PC-9 (cell line): ENCODE measurements around the gene IRAK1. TPM values are rescaled to one million over a fixed set of nuclear protein-coding genes. Genes with fewer than 3 reads are reported as not detected.
"Not testable (repeated sequence)": the region's sequence is repeated elsewhere in the genome, so short reads cannot be mapped to it uniquely, and the experiment has no call there.

Experiments
- BruUV-seq: library from RNA; stranded (reverse); fragments of 400-500 nt; replicated peaks from 2 replicates; lab custom pipeline; 2021; lab: Mats Ljungman, UMichigan
- CTCF ChIA-PET: fragments of 300-600 bp; sonication (Branson Sonifier 250); formaldehyde crosslinking; loops from one replicate; lab custom pipeline; 2022; ENCODE audit warnings: antibody characterized with exemption; lab: Charles Lee
- POLR2A ChIA-PET: fragments of 300-600 bp; sonication (Branson Sonifier 250); formaldehyde crosslinking; loops from one replicate; lab custom pipeline; 2022; ENCODE audit warnings: antibody characterized with exemption; ENCODE audit not compliant: unreplicated experiment; lab: Charles Lee
- DNase-seq, 2 experiments: peaks; one replicate each; pipeline versions ENCODE4 v3.0.0 to v3.0.0-alpha.2; 2015 to 2022; ENCODE audit warnings: mixed read lengths in 1 of 2
- H2AFZ ChIP-seq: fragments of 200-600 bp; sonication (generic); 2 replicates; pipeline ENCODE4 v1.8.1; 2017; ENCODE audit warnings: antibody characterized with exemption
- H3F3A ChIP-seq: fragments of 200-600 bp; sonication (generic); 2 replicates; pipeline ENCODE4 v1.8.1; 2017; ENCODE audit warnings: antibody characterized with exemption, mild to moderate bottlenecking, low read depth; ENCODE audit not compliant: insufficient read depth
- H3K27ac ChIP-seq: fragments of 200-600 bp; sonication (generic); 2 replicates; pipeline ENCODE4 v1.6.1; 2016; ENCODE audit warnings: mixed run types
- H3K27me3 ChIP-seq: fragments of 200-600 bp; sonication (generic); 2 replicates; pipeline ENCODE4 v1.6.1; 2016; ENCODE audit warnings: low read depth, mixed run types; ENCODE audit not compliant: insufficient read depth
- H3K36me3 ChIP-seq: fragments of 200-600 bp; sonication (generic); 2 replicates; pipeline ENCODE4 v1.6.1; 2016; ENCODE audit warnings: low read depth, mixed run types
- H3K4me1 ChIP-seq: fragments of 200-600 bp; sonication (generic); replicated peaks from 2 replicates; pipeline ENCODE4 v1.6.1; 2016; ENCODE audit warnings: mixed run types; ENCODE audit not compliant: insufficient read depth
- H3K4me2 ChIP-seq: fragments of 200-600 bp; sonication (generic); 2 replicates; pipeline ENCODE4 v1.6.1; 2017; ENCODE audit warnings: mixed run types
- H3K4me3 ChIP-seq: fragments of 200-600 bp; sonication (generic); 2 replicates; pipeline ENCODE4 v1.6.1; 2016; ENCODE audit warnings: mixed run types
- H3K79me2 ChIP-seq: fragments of 200-600 bp; sonication (generic); 2 replicates; pipeline ENCODE4 v1.6.1; 2017; ENCODE audit warnings: low read depth, mixed run types
- H3K9me2 ChIP-seq: fragments of 200-600 bp; sonication (generic); 2 replicates; pipeline ENCODE4 v1.8.1; 2017; ENCODE audit warnings: mild to moderate bottlenecking; ENCODE audit not compliant: insufficient read depth
- H3K9me3 ChIP-seq: fragments of 200-600 bp; sonication (generic); 2 replicates; pipeline ENCODE4 v1.8.1; 2016; ENCODE audit warnings: low read depth; ENCODE audit not compliant: insufficient read depth
- H4K20me1 ChIP-seq: fragments of 200-600 bp; sonication (generic); 2 replicates; pipeline ENCODE4 v1.8.1; 2017; ENCODE audit not compliant: insufficient read depth
- CTCF ChIP-seq: fragments of 200-600 bp; sonication (generic); conservative IDR thresholded peaks from 2 replicates; pipeline ENCODE4 v1.6.1; 2017; ENCODE audit warnings: mixed run types, antibody characterized with exemption, mild to moderate bottlenecking, moderate library complexity
- EZH2 ChIP-seq: fragments of 200-600 bp; sonication (generic); IDR thresholded peaks from 2 replicates; pipeline ENCODE4 v1.8.0; 2017; ENCODE audit warnings: antibody characterized with exemption, low read depth
- intact Hi-C: fragments of 100-400 bp; cut with micrococcal nuclease; formaldehyde crosslinking; loops from one replicate; pipeline ENCODE4 v1.10.0; 2022; ENCODE audit not compliant: unreplicated experiment
- total RNA-seq: library from RNA; stranded (reverse); gene quantifications from 2 replicates; pipeline ENCODE4 v1.2.3, GENCODE V29; 2021

IRAK1 gene
- total RNA-seq, 1 experiment from 2014 or later, result 364 TPM

- TF ChIP-seq EZH2 (no peak), CTCF (no peak)
- CTCF ChIA-PET, result no interaction called here
These were observed 38.5 kb downstream of the IRAK1 start for GRCh38 chrX:153981231-153981630.

GRCh38 chrX:153980394-153980793 is 39.3 kb downstream of the IRAK1 start:
- H3K79me2 ChIP-seq, H3F3A ChIP-seq, H3K4me3 ChIP-seq, H3K4me2 ChIP-seq, DNase-seq, intact Hi-C loops, H3K27me3 ChIP-seq, BruUV-seq, CTCF ChIA-PET, POLR2A ChIA-PET, H3K9me3 ChIP-seq, H3K36me3 ChIP-seq, H3K9me2 ChIP-seq, H2AFZ ChIP-seq, H3K4me1 ChIP-seq, H3K27ac ChIP-seq, H4K20me1 ChIP-seq: not testable (repeated sequence)

More at GRCh38 chrX:153981231-153981630, 38.5 kb downstream of the IRAK1 start:
- Histone ChIP-seq H3K9me3 (no peaks in the 10 kb centered on the region), H3K4me2 (no peak overlapping the region), H3K27ac (no peak overlapping the region), H3K27me3 (no peaks in the 10 kb centered on the region), H3K36me3 (no peaks in the 10 kb centered on the region), H3K9me2 (no peaks in the 10 kb centered on the region), H3K4me3 (no peak overlapping the region), H4K20me1 (no peaks in the 10 kb centered on the region), H3K79me2 (no peaks in the 10 kb centered on the region), H3K4me1 (no peaks in the 10 kb centered on the region), H3F3A (no peaks in the 10 kb centered on the region), H2AFZ (no peak overlapping the region)
- POLR2A ChIA-PET, result no interaction called here
- DNase-seq, result no peak
- intact Hi-C loops, result no loop called here
- no TSS peak for BruUV-seq

- Histone ChIP-seq H3K4me2 (peak overlapping the region; percentile 78; the same call in 1 of the 2 replicates), H2AFZ (no peak overlapping the region), H3K9me2 (no peaks in the 10 kb centered on the region), H3K36me3 (no peaks in the 10 kb centered on the region), H3K9me3 (no peaks in the 10 kb centered on the region), H3K27me3 (no peaks in the 10 kb centered on the region), H3K4me3 (no peak overlapping the region), H4K20me1 (peaks cover 2% of the 10 kb centered on the region), H3K27ac (no peak overlapping the region), H3F3A (peaks cover 9% of the 10 kb centered on the region; the same call in 1 of the 2 replicates), H3K79me2 (peaks cover 24% of the 10 kb centered on the region), H3K4me1 (peaks cover 13% of the 10 kb centered on the region)
- TF ChIP-seq EZH2 (no peak), CTCF (no peak)
- CTCF ChIA-PET, result no interaction called here
- no TSS peak for BruUV-seq
- no peak for DNase-seq
- POLR2A ChIA-PET, result no interaction called here
- intact Hi-C loops, result no loop called here
These were observed 44.9 kb downstream of the IRAK1 start for GRCh38 chrX:153974726-153975286.
